GM10847 (cell line): ENCODE results near the gene PARP6.

ENCODE experiments used
- POLR2A ChIP-seq: IDR thresholded peaks from 2 replicates; pipeline ENCODE4 v1.6.1; 2011; ENCODE audit not compliant: insufficient read length; ENCODE audit errors: extremely low read depth

The PARP6 gene

GRCh38 chr15:72289597-72290325 is 17.4 kb upstream of the PARP6 start:
- TF ChIP-seq POLR2A = no peak

- TF ChIP-seq POLR2A = no peak
Measured at GRCh38 chr15:72288796-72289596, 16.6 kb upstream of the PARP6 start.

GRCh38 chr15:72285927-72286516 is 13.7 kb upstream of the PARP6 start:
- no peak for TF ChIP-seq POLR2A

GRCh38 chr15:72285402-72285801 is 13.0 kb upstream of the PARP6 start:
- no peak for TF ChIP-seq POLR2A

GRCh38 chr15:72284781-72285180 is 12.4 kb upstream of the PARP6 start:
- TF ChIP-seq POLR2A = no peak

- TF ChIP-seq POLR2A = no peak
Measured at GRCh38 chr15:72281713-72282112, 9.4 kb upstream of the PARP6 start.

- TF ChIP-seq POLR2A = no peak
Measured at GRCh38 chr15:72280751-72281150, 8.4 kb upstream of the PARP6 start.

- no peak for TF ChIP-seq POLR2A
Measured at GRCh38 chr15:72278737-72279136, 6.4 kb upstream of the PARP6 start.

- no peak for TF ChIP-seq POLR2A
Measured at GRCh38 chr15:72276326-72276700, 4.0 kb upstream of the PARP6 start.

- no peak for TF ChIP-seq POLR2A
Measured at GRCh38 chr15:72272997-72273352, 621 bp upstream of the PARP6 start.

- no peak for TF ChIP-seq POLR2A
Measured at GRCh38 chr15:72271895-72272212, 500 bp downstream of the PARP6 start.

GRCh38 chr15:72271221-72271620 is 1.1 kb downstream of the PARP6 start:
- TF ChIP-seq POLR2A = no peak

- no peak for TF ChIP-seq POLR2A
Measured at GRCh38 chr15:72269739-72270138, 2.6 kb downstream of the PARP6 start.

- TF ChIP-seq POLR2A = no peak
Measured at GRCh38 chr15:72265031-72265430, 7.3 kb downstream of the PARP6 start.

GRCh38 chr15:72252663-72253299 is 19.6 kb downstream of the PARP6 start:
- no peak for TF ChIP-seq POLR2A
